ENCODE data around the gene FKBP6.
A peak's percentile ranks its signal among the peaks of the same experiment; 100 is the strongest.
"Not testable (repeated sequence)": the region's sequence is repeated elsewhere in the genome, so short reads cannot be mapped to it uniquely, and the experiment has no call there.

Gene FKBP6, protein sequence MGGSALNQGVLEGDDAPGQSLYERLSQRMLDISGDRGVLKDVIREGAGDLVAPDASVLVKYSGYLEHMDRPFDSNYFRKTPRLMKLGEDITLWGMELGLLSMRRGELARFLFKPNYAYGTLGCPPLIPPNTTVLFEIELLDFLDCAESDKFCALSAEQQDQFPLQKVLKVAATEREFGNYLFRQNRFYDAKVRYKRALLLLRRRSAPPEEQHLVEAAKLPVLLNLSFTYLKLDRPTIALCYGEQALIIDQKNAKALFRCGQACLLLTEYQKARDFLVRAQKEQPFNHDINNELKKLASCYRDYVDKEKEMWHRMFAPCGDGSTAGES

DNA sequence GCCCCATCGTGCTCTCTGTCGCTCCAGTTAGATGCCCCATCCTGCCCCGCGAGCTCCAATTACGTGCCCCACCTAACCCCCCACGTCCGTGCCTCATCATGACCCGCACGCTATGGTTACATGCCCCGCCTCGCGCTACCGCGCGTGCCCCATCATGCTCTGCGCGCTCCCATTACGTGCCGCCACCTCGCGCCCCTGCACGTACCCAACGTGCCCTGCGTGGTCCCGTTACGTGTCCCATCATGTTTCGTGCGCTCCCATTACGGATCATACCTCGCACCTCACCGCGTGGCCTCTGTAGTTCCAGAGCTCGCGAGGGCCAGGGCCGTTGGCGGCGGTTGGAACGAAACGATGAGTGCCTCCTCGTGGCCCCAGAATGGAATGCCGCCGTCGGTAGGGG lies at the start of gene FKBP6, which contains the start of gene TRIM50:
Gene FKBP6, plus strand, starts transcription at position 240 of the 400 bp plus-strand sequence. CDS start 268 bp downstream, outside the sequence.
Gene TRIM50, minus strand, starts transcription at position 161 of the 400 bp plus-strand sequence. CDS start 3,295 bp downstream, outside the sequence.
- DNase-seq = not testable (repeated sequence)

DNA sequence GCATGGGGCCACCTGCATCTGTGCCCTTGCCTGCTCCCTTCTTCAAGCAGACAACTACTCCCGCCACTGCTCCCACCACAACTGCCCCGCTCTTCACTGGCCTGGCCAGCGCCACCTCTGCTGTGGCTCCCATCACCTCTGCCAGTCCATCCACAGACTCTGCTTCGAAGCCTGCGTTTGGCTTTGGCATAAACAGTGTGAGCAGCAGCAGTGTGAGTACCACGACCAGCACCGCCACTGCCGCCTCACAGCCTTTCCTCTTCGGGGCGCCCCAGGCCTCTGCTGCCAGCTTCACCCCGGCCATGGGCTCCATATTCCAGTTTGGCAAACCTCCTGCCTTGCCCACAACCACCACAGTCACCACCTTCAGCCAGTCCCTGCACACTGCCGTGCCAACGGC lies 30.7 kb upstream of the FKBP6 start:
- not testable (repeated sequence) for DNase-seq

DNA sequence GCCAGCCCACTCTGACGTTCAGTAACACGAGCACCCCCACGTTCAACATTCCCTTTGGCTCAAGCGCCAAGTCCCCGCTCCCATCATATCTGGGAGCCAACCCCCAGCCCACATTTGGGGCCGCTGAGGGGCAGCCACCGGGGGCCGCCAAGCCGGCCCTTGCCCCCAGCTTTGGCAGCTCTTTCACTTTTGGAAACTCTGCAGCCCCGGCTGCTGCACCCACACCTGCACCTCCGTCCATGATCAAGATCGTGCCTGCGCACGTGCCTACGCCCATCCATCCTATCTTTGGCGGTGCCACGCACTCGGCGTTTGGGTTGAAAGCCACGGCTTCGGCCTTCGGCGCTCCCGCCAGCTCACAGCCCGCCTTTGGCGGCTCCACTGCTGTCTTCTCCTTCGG lies 30.3 kb upstream of the FKBP6 start:
- not testable (repeated sequence) for DNase-seq

DNA sequence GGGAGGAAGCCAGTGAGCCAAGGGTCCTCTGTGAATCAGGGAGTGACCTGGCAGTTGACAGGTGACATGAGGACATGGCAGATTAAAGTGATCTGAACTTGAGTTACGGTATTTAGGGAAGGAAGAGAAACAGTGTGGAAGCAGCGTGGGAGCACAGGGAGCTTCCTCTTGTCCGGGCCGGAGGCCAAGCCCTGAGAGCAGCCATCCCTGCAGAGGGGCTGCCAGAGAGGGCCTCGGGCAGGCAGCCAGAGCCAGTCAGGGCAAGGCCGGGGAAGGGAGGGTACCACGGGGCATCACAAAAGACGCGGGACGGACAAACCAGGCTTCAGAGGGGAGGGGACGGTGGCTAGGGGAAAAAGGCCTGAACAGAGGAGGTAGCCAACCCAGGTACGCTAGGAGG lies 28.1 kb upstream of the FKBP6 start:
- not testable (repeated sequence) for DNase-seq

DNA sequence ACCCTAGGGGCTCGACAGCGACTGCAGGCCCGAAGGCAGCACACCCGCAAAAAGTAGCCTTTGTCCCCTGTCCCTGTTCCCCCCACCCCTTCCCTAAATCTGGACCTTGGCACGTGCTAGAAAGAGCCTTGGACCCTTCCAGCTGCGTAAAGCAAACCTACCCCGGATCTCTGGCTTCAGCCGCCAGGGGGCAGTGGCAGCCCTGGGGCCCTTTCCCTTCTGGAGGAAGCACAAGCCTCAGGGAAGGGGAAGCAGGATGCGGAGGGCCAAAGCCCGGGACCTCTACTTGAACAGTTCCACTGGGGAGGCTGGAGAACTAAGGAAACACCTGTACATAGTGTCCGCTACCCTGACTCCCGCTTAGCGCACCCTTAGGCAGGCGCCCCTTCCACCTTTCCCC lies 26.9 kb upstream of the FKBP6 start:
- not testable (repeated sequence) for DNase-seq

DNA sequence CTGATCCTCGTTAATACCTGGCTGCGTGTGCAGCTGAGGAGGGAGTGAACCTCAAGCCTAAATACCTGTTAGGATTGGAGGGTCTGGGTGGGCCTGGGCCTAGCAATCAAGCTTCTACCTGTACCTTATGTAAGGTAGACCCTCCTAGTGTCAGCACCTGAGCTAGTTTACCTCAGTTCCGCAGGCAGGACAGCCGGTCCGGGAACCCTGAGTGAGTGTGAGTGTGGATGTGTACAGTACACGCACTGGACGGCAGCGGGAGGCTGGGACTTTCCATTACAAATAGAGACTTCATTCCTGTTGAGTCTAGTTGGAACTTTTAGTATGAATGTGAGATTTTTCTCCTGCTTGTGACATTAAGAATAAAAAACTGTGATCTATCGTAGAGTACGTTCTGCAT lies 25.1 kb upstream of the FKBP6 start:
- not testable (repeated sequence) for DNase-seq

DNA sequence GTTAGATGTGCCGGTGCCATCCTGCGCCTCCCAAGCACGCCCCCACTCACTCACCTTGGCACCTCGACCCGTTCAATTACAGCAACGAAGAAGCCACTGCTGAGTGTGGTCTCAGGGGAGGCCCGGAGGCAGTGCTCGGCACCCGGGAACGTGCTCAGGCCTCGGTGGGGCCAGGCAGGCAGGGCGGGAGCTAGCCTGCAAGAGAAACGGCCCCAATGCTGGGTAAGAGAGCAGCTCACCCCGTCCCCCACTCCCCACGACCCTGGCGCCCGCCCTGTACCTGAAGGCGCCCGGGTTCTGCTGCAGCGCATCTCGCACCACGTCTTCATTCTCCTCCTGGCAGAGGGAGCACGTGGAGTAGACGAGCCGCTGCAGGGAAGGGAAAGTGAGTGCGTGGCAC lies 24.4 kb upstream of the FKBP6 start:
- no peak for DNase-seq

DNA sequence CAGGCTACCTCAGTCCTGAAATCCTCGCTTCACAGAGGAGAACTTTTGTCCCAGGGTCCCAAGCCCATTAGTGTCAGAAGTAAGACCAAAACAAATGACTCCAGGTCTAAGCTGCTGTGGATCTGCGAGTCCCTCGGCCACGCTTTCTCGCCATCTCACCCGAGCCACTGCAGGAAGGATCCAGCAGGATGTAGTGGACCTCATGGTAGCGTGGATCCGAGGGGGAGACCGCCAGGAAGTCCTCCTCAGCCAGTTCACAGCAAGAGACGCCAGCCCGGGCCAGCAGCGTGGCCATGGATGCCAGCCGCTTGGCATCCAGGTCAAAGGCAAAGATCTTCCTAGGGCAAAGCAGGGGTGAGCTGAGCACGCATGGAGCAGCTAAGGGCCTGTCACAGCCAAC lies 23.9 kb upstream of the FKBP6 start:
- DNase-seq = no peak

DNA sequence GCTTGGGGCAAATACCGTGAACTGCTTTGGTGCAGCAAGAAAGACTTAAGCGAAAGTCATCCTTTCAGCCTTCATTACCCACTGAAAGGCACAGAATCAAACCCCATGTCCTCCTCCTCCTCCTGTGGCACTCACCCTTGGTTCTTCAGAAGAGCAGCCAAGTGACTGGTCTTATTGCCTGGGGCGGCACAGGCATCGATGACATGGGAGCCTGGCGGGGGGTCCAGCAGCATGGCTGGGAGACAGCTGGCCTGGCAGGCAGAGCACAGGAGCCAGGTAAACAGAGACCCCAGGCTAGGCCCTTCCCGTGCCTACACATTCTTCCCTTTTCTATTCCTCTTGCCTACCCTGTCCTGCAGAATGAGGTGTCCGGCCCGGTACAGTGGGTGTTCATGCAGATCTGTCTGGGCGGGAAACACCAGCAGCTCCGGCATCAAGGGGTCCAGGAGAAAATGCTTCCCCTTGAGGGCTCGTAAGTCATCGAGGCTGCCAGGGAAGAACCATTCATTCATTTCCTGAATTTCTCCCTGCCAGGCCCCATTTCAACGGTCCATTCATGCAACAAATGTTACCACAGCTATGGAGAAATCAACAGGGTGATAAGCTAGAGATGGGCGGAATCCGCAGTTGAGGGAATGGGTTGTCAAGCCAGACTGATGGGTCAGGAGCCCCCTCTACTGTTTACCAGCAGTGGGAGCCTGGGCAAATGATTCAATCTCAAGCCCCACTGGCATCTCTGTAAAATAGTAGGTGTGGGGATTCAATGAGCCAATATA lies 23.2 kb upstream of the FKBP6 start:
- DNase-seq = peak; percentile 60

DNA sequence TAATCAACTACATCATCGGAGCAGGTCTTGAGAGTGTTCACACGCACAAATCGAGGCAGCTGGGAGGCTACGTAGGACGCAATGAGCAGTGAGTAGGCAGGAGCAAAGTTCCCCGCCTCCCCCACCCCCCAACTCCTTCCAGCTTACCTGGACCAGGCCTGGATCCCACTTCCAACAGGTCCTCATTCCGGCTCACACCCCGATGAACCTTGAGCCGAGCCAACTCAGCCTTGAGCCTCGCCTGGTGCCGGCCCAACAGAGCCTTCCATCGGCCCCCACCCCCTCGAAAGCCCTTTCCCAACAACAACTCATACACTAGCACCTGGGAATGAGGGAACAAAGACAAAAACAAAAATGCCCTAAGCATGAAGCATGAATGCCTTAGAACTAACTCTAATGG lies 20.5 kb upstream of the FKBP6 start:
- DNase-seq = no peak

DNA sequence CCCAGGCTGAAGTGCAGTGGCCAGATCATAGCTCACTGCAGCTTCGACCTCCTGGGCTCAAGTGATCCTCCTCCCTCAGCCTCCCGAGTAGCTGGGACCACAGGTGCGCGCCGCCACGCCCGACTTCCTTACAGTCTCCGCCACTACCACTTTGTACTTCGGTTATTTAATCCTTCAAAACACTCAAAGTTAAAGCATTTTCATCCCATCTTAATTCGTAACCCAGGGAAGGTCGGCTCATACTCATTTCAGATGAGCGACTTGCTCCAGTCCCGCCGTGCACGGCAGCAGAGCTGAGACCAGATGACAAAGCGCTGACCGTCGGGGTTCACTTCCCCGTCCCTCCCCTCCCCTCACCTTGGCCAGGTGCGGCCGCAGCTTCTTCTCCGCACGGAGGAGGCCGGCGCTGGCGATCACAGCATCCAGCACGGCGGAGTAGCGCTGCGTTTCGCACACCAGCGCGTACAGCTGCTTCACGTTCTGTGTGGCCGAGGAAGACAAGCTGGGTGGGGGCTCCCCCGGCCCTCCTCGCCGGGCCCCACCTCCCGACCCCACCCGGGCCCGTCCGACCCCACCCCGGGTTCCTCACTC lies 19.8 kb upstream of the FKBP6 start:
- no peak for DNase-seq

DNA sequence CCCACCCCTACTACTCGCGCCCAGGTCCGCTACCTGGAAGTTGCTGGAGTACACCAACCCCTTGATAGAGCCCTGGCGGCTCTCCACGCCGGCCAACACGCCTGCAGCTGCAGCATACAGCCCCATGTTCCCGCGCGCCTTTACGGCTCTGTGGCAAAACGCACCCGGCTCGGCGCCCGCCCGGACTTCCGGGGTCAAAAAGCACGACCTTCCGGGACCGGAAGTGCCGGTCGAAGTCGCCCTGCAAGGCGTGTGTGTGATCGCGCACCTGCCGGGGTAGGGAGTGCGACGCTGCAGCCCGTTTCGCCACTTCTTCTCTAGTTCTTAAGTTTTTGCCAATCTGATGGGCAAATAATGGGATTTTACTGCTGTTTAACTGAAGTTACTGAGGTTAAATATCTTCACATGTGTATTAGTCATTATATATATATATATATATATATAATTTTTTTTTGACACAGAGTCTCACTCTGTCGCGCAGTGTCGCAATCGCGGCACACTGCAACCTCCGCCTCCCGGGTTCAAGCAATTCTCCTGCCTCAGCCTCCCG lies 19.2 kb upstream of the FKBP6 start, which contains the start of gene NSUN5:
Gene NSUN5, minus strand, starts transcription at position 162 of the 550 bp plus-strand sequence. Its CDS starts 36 bp downstream, at position 126.
- DNase-seq = peak; percentile 89

DNA sequence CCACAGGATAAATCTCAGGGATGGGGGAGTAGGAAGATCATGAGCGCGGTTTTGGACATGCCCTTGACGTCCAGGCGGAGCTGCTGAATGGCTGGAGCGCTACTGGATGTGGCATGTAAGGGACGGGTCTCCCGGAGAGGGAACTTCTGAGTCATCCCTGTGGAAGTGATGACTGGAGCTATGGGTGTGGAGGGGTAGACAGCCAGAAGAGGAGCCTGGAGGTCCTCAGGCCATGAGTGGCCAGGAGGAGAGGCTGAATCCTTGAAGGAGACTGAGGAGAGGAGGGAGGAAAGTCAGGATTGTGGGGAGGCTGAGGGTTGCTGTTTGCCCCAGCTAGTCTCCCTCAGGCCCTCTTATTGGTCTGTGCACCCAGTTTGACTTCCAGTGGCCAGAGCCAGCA lies 16.5 kb upstream of the FKBP6 start:
- DNase-seq = not testable (repeated sequence)

DNA sequence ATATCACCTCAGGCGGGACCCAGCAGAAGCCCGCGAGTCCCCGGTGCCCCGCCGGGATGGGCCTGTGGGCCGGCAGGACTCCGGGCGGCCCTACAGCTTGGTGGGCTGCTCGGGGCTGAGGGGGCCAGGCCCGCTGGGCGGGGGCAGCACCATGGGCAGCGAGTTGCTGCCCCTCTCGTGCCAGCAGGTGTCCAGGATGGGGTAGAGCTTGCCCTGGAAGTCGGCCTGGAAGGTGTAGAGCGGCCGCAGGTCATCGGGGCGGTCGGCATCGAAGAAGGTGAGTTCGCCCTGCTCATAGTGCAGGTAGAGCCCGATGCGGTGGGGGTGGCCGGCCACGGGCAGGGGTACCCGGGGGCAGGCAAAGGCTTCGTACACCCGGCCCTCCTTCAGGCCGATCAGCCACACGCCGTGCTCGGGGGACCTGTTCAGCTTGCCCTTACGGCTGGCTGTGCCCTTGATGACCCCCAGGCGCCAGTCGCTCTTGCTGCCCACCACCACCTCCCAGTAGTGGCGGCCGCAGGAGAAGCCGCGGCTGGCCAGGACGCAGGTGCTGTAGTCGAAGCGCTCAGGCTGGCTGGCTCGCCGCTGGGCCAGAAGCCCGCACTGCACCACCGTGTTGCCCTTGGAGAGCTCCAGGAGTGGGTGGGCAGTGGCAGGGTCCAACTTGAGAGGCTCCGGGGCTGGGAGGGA lies 15.0 kb upstream of the FKBP6 start:
- DNase-seq = no peak

DNA sequence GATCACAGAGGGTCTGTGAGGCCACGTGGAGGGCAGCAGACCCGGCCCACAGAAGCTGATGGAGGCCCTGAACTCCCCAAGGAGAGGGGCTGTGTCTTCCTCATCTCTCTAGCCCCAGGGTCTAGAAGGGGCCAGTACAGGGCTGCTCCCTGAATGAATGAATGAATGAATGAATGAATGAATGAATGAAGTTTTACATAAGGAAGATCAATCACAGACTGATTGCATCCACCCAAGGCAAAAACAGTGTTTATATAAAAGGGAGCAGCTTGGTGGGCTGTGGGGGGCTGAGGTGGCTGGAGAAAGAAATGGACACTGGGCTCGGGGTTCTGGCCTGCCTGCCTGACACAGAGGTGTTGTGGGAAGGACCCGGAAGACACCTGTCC lies 14.4 kb upstream of the FKBP6 start:
- no peak for DNase-seq

DNA sequence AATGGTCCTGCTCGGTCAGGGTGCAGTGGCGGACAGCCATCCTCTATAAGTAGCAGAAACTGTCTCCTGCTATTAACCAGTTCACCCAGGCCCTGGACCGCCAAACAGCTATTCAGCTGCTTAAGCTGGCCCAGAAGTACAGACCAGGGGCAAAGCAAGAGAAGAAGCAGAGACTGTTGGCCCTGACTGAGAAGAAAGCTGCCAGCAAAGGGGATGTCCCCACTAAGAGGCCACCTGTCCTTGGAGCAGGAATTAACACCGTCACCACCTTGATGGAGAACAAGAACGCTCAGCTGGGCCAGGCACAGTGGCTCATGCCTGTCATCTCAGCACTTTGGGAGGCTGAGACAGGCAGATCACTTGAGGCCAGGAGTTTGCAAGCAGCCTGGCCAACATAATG lies 13.7 kb upstream of the FKBP6 start:
- DNase-seq = no peak

DNA sequence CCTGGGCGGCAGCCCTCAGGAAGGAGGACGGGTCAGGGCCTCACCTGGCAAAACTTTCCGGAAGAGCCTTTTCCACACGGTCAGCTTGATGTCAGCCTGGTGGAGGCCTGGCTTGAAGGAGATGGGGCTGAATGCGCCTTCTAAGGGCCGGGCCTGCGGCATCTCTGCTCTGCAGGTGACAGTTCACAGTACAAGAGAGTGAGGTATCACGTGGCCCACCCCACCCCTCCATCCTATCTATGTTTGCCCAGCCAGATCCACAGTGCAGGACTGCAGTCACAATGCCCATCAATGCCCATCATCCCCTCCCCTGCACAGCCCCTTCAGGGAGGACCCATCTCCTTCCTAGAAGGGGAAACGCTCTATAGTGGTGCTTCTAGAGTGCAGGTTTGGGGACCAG lies 11.4 kb upstream of the FKBP6 start:
- DNase-seq = no peak

DNA sequence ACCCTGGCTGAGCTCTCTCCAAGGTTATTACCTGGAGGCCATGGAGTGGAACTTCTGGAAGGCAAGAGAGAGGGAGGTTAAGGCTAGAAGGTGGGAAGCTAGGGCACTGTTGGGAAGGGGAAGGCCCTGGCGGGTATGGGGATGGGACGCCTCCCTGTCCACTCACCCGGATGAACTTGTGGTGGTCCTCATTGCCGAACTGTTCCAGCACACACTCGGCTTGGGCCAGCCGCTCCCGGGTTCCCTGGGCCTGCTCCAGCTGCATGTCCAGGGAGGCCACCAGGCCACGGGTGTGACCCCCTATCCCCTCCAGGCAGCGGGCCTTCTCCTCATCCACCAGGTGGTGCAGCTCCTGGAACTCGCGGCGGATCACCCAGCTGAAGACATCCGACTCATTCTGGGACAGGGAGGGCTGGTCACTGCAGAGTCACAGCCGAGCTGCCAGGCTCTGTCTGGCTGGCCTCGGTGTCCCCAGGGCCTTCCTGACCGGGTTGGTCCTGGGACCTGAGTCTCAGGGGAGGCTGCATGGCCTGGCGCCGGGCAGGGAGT lies 9.2 kb upstream of the FKBP6 start:
- DNase-seq = not testable (repeated sequence)

DNA sequence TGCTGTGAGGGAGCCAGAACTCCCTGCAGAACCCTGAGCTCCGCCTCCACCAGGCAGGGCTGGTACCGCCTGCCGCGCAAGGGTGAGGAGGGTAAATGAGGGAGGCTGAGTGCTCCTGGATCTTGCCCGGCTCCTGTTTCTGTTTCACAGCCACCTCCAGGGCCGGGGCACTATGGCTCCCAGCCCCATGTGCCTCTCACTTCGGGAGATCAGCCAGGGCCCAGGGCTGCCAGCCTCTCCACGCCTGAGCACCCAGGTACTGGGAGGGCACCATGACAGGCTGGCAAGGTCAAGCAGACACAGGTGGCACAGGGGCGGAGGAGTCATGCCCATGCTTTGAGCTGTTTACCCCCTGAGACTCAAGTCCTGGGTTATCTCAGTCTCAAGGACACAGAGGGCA lies 8.4 kb upstream of the FKBP6 start:
- DNase-seq = not testable (repeated sequence)

DNA sequence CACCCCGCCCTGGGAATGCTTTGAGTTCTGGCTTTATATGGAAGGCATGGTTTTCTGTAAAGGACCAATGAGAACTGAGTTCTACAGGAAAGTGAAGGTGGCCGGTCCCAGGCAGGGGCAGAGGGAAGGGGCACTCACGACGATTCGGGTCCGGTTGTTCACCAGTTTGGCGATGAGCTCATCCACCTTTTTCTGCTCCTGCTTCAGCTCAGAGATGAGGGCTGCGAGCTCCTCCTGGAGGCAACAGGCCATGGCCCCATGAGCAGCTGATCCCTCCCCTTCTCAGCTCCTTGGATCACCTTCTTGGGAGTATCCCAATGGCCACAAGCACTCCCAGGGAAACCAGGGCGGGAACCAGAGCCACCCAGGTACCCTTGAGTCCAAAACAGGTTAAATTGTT lies 8.0 kb upstream of the FKBP6 start:
- DNase-seq = not testable (repeated sequence)

DNA sequence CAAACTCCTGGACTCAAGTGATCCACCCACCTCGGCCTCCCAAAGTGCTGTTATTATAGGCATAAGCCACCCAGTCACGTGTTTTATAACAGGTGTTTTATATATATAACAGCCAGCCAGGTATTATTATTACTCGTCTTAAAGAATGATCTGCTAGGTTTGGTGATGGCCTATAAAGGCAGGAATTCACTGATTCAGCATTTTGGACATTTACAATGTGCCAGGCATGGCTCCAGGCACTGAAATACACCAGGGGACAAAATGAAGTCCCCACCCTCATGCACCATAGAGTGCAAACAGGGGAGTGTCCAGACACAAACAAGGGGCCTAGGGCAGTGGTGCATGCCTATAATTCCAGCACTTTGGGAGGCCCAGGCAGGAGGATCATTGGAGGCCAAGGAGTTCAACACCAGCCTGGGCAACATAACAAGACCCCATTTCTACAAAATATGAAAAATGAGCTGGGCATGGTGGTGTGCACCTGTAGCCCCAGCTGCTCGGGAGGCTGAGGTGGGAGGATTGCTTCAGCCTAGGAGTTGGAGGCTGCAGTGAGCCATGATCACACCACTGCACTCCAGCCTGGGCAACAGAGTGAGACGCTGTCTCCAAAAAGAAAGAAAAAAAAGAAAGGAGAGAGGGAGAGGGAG lies 4.4 kb upstream of the FKBP6 start:
- not testable (repeated sequence) for DNase-seq

Data from MV-4-11 (cell line).